ENCODE results near the gene PLAC8. TPM values are rescaled to one million over a fixed set of nuclear protein-coding genes. Genes with fewer than 3 reads are reported as not detected.
"Not testable (repeated sequence)": the region's sequence is repeated elsewhere in the genome, so short reads cannot be mapped to it uniquely, and the experiment has no call there.

Gene PLAC8
- total and polyA plus RNA-seq, 2 of the 13 experiments (the other 11 are each of a cell fraction or from before 2014, with no cell fraction given): 3.0 to 174 TPM

DNA sequence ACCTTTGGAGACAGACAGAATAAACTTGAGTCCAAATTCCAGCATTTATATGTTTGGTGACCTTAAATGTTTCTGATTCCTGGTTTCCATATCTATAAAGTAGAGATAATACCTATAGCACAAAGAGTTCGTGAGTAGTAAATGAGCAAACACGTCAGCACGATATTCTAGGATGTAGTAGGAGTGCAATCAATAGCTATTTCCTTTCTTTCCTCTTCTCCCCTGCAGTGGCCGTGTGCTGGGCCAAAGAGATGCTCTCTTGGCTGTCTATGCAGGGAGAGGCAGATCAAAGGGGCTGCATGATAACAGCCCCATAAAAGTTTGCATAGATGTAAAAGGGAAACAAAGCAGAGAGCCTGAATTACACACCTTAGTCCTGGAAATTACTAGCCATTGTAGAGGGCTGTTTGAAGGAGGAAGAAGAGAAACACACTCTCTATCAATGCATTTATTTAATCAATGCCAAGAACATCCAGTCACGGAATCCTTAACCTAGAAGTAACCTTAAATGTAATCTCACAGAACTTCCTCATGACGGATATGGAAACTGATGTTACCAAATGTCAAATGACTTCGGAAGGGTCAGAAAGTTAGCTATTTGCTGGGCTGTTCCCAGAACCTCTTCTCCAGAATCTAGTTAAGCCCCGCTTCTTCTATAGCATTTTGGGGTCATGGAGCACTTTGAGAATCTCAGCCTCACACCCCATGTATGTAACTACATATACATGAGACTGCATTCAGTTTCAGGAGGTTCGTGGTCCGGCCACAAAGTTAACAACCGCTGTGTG lies 35.5 kb upstream of the PLAC8 start (continued):
- TF ChIP-seq ZNF607 (CRISPR knock-in tag; IDR thresholded peaks at IDR 0.05; ENCODE audit: borderline replicate concordance): no peak

GRCh38 chr4:83146841-83147240 lies 32.3 kb upstream of the PLAC8 start:
- FAIRE-seq: no peak
- ChIA-PET CTCF (ENCODE audit: low intra/inter-chr PET ratio, low total read pairs) (no interaction called here), POLR2A (no interaction called here)
- no peak overlapping the region for H3K9ac ChIP-seq (ENCODE audit: insufficient read depth, low read depth, low read length)
- no peak overlapping the region for H3K4me3 ChIP-seq (replicated peaks in 1 of 3; ENCODE audit: insufficient read depth in 1 of 3, low read depth in 2 of 3, low read length in 3 of 3)
- intact Hi-C loops (cut with micrococcal nuclease; ENCODE audit: unreplicated experiment): no loop called here
- H3K9me3 ChIP-seq (ENCODE audit: low read length): no peaks in the 10 kb centered on the region
- BruUV-seq (replicated peaks): no TSS peak
- 35% methylated on average over 2 of the region's 2 CpGs for WGBS (ENCODE audit: low lambda C conversion rate)
- no peak overlapping the region for H3K27ac ChIP-seq (ENCODE audit: extremely low read length, insufficient read depth, low read length)
- no peak for DNase-seq (ENCODE audit: low spot score)
- no peaks in the 10 kb centered on the region for H3K27me3 ChIP-seq (ENCODE audit: control insufficient read depth in 1 of 2, insufficient read depth in 2 of 2, low read length in 2 of 2)
- peaks cover 22% of the 10 kb centered on the region for H3K4me1 ChIP-seq (ENCODE audit: insufficient read depth, low read length)
- H3K79me2 ChIP-seq (ENCODE audit: insufficient read depth, low read length): no peaks in the 10 kb centered on the region
- H3K4me2 ChIP-seq (ENCODE audit: low read depth, low read length): no peak overlapping the region
- no peaks in the 10 kb centered on the region for H3K36me3 ChIP-seq (replicated peaks in 1 of 2; ENCODE audit: control insufficient read depth in 1 of 2, insufficient read depth in 2 of 2, low read length in 2 of 2)
- in situ Hi-C loops (cut with HindIII; ENCODE audit: extremely low pct_ligation_motif_present, low pct_unique_long_range_greater_than_20kb): no loop called here
- TF ChIP-seq FOXM1 (CRISPR knock-in tag; IDR thresholded peaks at IDR 0.05) (no peak), ZNF713 (CRISPR knock-in tag; IDR thresholded peaks at IDR 0.05) (no peak), ZNF274 (CRISPR knock-in tag; IDR thresholded peaks at IDR 0.05) (no peak), WIZ (CRISPR knock-in tag; IDR thresholded peaks at IDR 0.05) (no peak), EP300 (IDR thresholded peaks at IDR 0.05; ENCODE audit: low read depth in 2 of 2, low read length in 2 of 2) (no peak), EP300 (CRISPR knock-in tag; IDR thresholded peaks at IDR 0.05; ENCODE audit: borderline replicate concordance) (no peak), ZNF790 (CRISPR knock-in tag; IDR thresholded peaks at IDR 0.05; ENCODE audit: borderline replicate concordance) (no peak)
- TF ChIP-seq, protein P1, sequence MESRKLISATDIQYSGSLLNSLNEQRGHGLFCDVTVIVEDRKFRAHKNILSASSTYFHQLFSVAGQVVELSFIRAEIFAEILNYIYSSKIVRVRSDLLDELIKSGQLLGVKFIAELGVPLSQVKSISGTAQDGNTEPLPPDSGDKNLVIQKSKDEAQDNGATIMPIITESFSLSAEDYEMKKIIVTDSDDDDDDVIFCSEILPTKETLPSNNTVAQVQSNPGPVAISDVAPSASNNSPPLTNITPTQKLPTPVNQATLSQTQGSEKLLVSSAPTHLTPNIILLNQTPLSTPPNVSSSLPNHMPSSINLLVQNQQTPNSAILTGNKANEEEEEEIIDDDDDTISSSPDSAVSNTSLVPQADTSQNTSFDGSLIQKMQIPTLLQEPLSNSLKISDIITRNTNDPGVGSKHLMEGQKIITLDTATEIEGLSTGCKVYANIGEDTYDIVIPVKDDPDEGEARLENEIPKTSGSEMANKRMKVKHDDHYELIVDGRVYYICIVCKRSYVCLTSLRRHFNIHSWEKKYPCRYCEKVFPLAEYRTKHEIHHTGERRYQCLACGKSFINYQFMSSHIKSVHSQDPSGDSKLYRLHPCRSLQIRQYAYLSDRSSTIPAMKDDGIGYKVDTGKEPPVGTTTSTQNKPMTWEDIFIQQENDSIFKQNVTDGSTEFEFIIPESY (CRISPR knock-in tag; IDR thresholded peaks at IDR 0.05): no peak
- ATAC-seq: no peak
- H2AFZ ChIP-seq (ENCODE audit: low read length): no peak overlapping the region
- no peaks in the 10 kb centered on the region for H4K20me1 ChIP-seq (ENCODE audit: insufficient read depth, low read length)

DNA sequence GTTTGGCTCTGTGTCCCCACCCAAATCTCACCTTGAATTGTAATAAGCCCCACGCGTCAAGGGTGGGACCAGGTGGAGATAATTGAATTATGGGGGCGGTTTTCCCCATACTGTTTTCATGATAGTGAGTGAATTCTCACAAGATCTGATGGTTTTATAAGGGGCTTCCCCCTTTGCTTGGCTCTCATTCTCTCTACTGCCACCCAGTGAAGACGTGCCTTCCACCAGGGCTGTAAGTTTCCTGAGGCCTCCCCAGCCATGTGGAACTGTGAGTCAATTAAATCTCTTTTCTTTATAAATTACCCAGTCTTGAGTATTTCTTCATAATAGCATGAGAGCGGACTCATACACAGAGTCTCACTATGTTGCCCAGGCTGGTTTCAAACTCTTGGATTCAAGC lies 31.2 kb upstream of the PLAC8 start:
- H4K20me1 ChIP-seq (ENCODE audit: insufficient read depth, low read length); H3K36me3 ChIP-seq (replicated peaks in 1 of 2; ENCODE audit: control insufficient read depth in 1 of 2, insufficient read depth in 2 of 2, low read length in 2 of 2); DNase-seq (ENCODE audit: low spot score); H3K27ac ChIP-seq (ENCODE audit: extremely low read length, insufficient read depth, low read length); ATAC-seq; in situ Hi-C loops (cut with HindIII; ENCODE audit: extremely low pct_ligation_motif_present, low pct_unique_long_range_greater_than_20kb); H3K9ac ChIP-seq (ENCODE audit: insufficient read depth, low read depth, low read length); H3K27me3 ChIP-seq (ENCODE audit: control insufficient read depth in 1 of 2, insufficient read depth in 2 of 2, low read length in 2 of 2); H3K79me2 ChIP-seq (ENCODE audit: insufficient read depth, low read length); H3K4me3 ChIP-seq (replicated peaks in 1 of 3; ENCODE audit: insufficient read depth in 1 of 3, low read depth in 2 of 3, low read length in 3 of 3); BruUV-seq (replicated peaks); intact Hi-C loops (cut with micrococcal nuclease; ENCODE audit: unreplicated experiment); FAIRE-seq; H2AFZ ChIP-seq (ENCODE audit: low read length); H3K9me3 ChIP-seq (ENCODE audit: low read length); H3K4me2 ChIP-seq (ENCODE audit: low read depth, low read length); CTCF ChIA-PET (ENCODE audit: low intra/inter-chr PET ratio, low total read pairs); POLR2A ChIA-PET: not testable (repeated sequence)
- H3K4me1 ChIP-seq (ENCODE audit: insufficient read depth, low read length): peaks cover 18% of the 10 kb centered on the region
- WGBS (ENCODE audit: low lambda C conversion rate): 61% methylated on average over 5 of the region's 5 CpGs

All from HepG2 (cell line).